ENCODE data around the gene ARL15.

- TF ChIP-seq MAX (IDR thresholded peaks at IDR 0.05) (no peak), EGR1 (IDR thresholded peaks at IDR 0.05) (no peak), EP300 (IDR thresholded peaks at IDR 0.05; ENCODE audit: borderline replicate concordance) (no peak), CEBPB (IDR thresholded peaks at IDR 0.05) (no peak), RAD21 (IDR thresholded peaks at IDR 0.05; ENCODE audit: low read depth) (no peak), CREB1 (IDR thresholded peaks at IDR 0.05; ENCODE audit: low read depth) (no peak), YY1 (IDR thresholded peaks at IDR 0.05; ENCODE audit: low read depth) (no peak), FOXM1 (IDR thresholded peaks at IDR 0.05; ENCODE audit: borderline replicate concordance, low read depth) (no peak), TAF1 (IDR thresholded peaks at IDR 0.05; ENCODE audit: low read depth) (no peak), ZBTB7A (IDR thresholded peaks at IDR 0.05; ENCODE audit: low read depth) (no peak), TEAD4 (IDR thresholded peaks at IDR 0.05) (no peak), TCF12 (IDR thresholded peaks at IDR 0.05; ENCODE audit: low read depth) (no peak)
- TF ChIP-seq, protein P1, sequence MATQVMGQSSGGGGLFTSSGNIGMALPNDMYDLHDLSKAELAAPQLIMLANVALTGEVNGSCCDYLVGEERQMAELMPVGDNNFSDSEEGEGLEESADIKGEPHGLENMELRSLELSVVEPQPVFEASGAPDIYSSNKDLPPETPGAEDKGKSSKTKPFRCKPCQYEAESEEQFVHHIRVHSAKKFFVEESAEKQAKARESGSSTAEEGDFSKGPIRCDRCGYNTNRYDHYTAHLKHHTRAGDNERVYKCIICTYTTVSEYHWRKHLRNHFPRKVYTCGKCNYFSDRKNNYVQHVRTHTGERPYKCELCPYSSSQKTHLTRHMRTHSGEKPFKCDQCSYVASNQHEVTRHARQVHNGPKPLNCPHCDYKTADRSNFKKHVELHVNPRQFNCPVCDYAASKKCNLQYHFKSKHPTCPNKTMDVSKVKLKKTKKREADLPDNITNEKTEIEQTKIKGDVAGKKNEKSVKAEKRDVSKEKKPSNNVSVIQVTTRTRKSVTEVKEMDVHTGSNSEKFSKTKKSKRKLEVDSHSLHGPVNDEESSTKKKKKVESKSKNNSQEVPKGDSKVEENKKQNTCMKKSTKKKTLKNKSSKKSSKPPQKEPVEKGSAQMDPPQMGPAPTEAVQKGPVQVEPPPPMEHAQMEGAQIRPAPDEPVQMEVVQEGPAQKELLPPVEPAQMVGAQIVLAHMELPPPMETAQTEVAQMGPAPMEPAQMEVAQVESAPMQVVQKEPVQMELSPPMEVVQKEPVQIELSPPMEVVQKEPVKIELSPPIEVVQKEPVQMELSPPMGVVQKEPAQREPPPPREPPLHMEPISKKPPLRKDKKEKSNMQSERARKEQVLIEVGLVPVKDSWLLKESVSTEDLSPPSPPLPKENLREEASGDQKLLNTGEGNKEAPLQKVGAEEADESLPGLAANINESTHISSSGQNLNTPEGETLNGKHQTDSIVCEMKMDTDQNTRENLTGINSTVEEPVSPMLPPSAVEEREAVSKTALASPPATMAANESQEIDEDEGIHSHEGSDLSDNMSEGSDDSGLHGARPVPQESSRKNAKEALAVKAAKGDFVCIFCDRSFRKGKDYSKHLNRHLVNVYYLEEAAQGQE (IDR thresholded peaks at IDR 0.05; ENCODE audit: low read depth), result no peak
Measured at GRCh38 chr5:53900677-53901076, 409.7 kb downstream of the ARL15 start.

Measured in Ishikawa (cell line).